ENCODE measurements around the gene EPS15. TPM values are rescaled to one million over a fixed set of nuclear protein-coding genes. Genes with fewer than 3 reads are reported as not detected.

EPS15 gene
- total RNA-seq, 1 experiment from 2014 or later, result 26.3 TPM

GRCh38 chr1:51558375-51558924, 39.4 kb upstream of the EPS15 start:
- H2AFZ ChIP-seq (ENCODE audit: low read length), result no peak overlapping the region

GRCh38 chr1:51557168-51557567, 38.1 kb upstream of the EPS15 start:
- Histone ChIP-seq H4K20me1 (ENCODE audit: low read length) (no peaks in the 10 kb centered on the region), H3K4me2 (ENCODE audit: low read length) (peak overlapping the region; percentile 84; the same call in 1 of the 2 replicates), H3K27ac (ENCODE audit: low read length) (peak overlapping the region; percentile 97), H3K9ac (ENCODE audit: low read length) (no peak overlapping the region; the same call in 1 of the 2 replicates), H3F3A (ENCODE audit: low read length, unreplicated experiment) (no peaks in the 10 kb centered on the region), H3K36me3 (ENCODE audit: low read depth, low read length) (no peaks in the 10 kb centered on the region), H3K4me1 (ENCODE audit: insufficient read depth, low read length) (peaks cover 56% of the 10 kb centered on the region), H3K9me3 (ENCODE audit: low read length) (no peaks in the 10 kb centered on the region), H3K27me3 (ENCODE audit: low read length) (no peaks in the 10 kb centered on the region), H2AFZ (ENCODE audit: low read length) (no peak overlapping the region), H3K79me2 (ENCODE audit: low read length) (no peaks in the 10 kb centered on the region), H3K9me2 (replicated peaks; ENCODE audit: low read length) (no peaks in the 10 kb centered on the region), H3K4me3 (ENCODE audit: low read length) (no peak overlapping the region)
- ATAC-seq (no peak), DNase-seq (no peak)
- POLR2A ChIA-PET (ENCODE audit: unreplicated experiment), result no interaction called here
- intact Hi-C loops (cut with micrococcal nuclease), result no loop called here
- CTCF ChIA-PET, result no interaction called here
- BruUV-seq (replicated peaks), result no TSS peak
- TF ChIP-seq CTCF (conservative IDR thresholded peaks at IDR 0.05; ENCODE audit: low read depth, low read length), result no peak
- no peak for TF ChIP-seq EZH2phosphoT487 (IDR thresholded peaks at IDR 0.05; ENCODE audit: borderline replicate concordance, low read length)
- no peak for TF ChIP-seq EZH2 (IDR thresholded peaks at IDR 0.05; ENCODE audit: low read length, unreplicated experiment)

More at GRCh38 chr1:51558375-51558924, 39.4 kb upstream of the EPS15 start:
- no peak for TF ChIP-seq EZH2 (IDR thresholded peaks at IDR 0.05; ENCODE audit: low read length, unreplicated experiment)
- no TSS peak for BruUV-seq (replicated peaks)
- Histone ChIP-seq H3K4me1 (ENCODE audit: insufficient read depth, low read length) (peaks cover 52% of the 10 kb centered on the region), H3K4me3 (ENCODE audit: low read length) (peak overlapping the region; percentile 34), H3K27ac (ENCODE audit: low read length) (peak overlapping the region; percentile 97), H3F3A (ENCODE audit: low read length, unreplicated experiment) (no peaks in the 10 kb centered on the region), H3K36me3 (ENCODE audit: low read depth, low read length) (no peaks in the 10 kb centered on the region), H3K9me3 (ENCODE audit: low read length) (no peaks in the 10 kb centered on the region), H3K9me2 (replicated peaks; ENCODE audit: low read length) (no peaks in the 10 kb centered on the region), H3K79me2 (ENCODE audit: low read length) (no peaks in the 10 kb centered on the region), H4K20me1 (ENCODE audit: low read length) (no peaks in the 10 kb centered on the region), H3K27me3 (ENCODE audit: low read length) (no peaks in the 10 kb centered on the region), H3K9ac (ENCODE audit: low read length) (peak overlapping the region; percentile 68), H3K4me2 (ENCODE audit: low read length) (peak overlapping the region; percentile 84)
- DNase-seq (peak; percentile 99), ATAC-seq (peak; percentile 88)
- ChIA-PET POLR2A (ENCODE audit: unreplicated experiment) (interaction anchor here (0.6 to 1.0 kb wide), 3 partner anchors 10 to 427 kb away, joined by 3 to 5 read pairs (median 3); no protein-coding TSS in a partner anchor), CTCF (no interaction called here)
- intact Hi-C loops (cut with micrococcal nuclease), result loop anchor here (1.0 kb wide), 2 partner anchors 9 to 67 kb away; no protein-coding TSS in a partner anchor

- Histone ChIP-seq H3K27me3 (ENCODE audit: low read length) (no peaks in the 10 kb centered on the region), H4K20me1 (ENCODE audit: low read length) (no peaks in the 10 kb centered on the region), H3K27ac (ENCODE audit: low read length) (peak overlapping the region; percentile 5), H3K9me2 (replicated peaks; ENCODE audit: low read length) (no peaks in the 10 kb centered on the region), H3K4me3 (ENCODE audit: low read length) (no peak overlapping the region), H3K9ac (ENCODE audit: low read length) (no peak overlapping the region), H3K36me3 (ENCODE audit: low read depth, low read length) (no peaks in the 10 kb centered on the region), H3F3A (ENCODE audit: low read length, unreplicated experiment) (no peaks in the 10 kb centered on the region), H3K4me1 (ENCODE audit: insufficient read depth, low read length) (peaks cover 62% of the 10 kb centered on the region), H3K9me3 (ENCODE audit: low read length) (no peaks in the 10 kb centered on the region), H3K4me2 (ENCODE audit: low read length) (0 out of 2 replicates have a peak overlapping the region, but pooled peaks have one; percentile 18), H2AFZ (ENCODE audit: low read length) (no peak overlapping the region), H3K79me2 (ENCODE audit: low read length) (no peaks in the 10 kb centered on the region)
- ChIA-PET CTCF (no interaction called here), POLR2A (ENCODE audit: unreplicated experiment) (no interaction called here)
- no TSS peak for BruUV-seq (replicated peaks)
- ATAC-seq (no peak), DNase-seq (peak; percentile 30)
- intact Hi-C loops (cut with micrococcal nuclease), result no loop called here
- TF ChIP-seq CTCF (conservative IDR thresholded peaks at IDR 0.05; ENCODE audit: low read depth, low read length) (no peak), EZH2phosphoT487 (IDR thresholded peaks at IDR 0.05; ENCODE audit: borderline replicate concordance, low read length) (no peak), EZH2 (IDR thresholded peaks at IDR 0.05; ENCODE audit: low read length, unreplicated experiment) (no peak)
These were observed 37.0 kb upstream of the EPS15 start for GRCh38 chr1:51555866-51556619.
